GM19035 (cell line): ENCODE results near the gene MBNL3.
"Not testable (repeated sequence)": the region's sequence is repeated elsewhere in the genome, so short reads cannot be mapped to it uniquely, and the experiment has no call there.

Source experiments
- ATAC-seq: cut with Tn5 transposase; IDR thresholded peaks from one replicate; pipeline ENCODE4 v1.9.1; 2021; ENCODE audit not compliant: unreplicated experiment

Gene MBNL3

GRCh38 chrX:132378281-132378680 lies 110.6 kb downstream of the MBNL3 start:
- ATAC-seq: no peak

GRCh38 chrX:132375941-132376340 lies 112.9 kb downstream of the MBNL3 start:
- ATAC-seq: no peak

- ATAC-seq: no peak
Measured at GRCh38 chrX:132373610-132374009, 115.2 kb downstream of the MBNL3 start.

GRCh38 chrX:132369617-132370326 lies 119.1 kb downstream of the MBNL3 start:
- ATAC-seq: no peak

- no peak for ATAC-seq
Measured at GRCh38 chrX:132367984-132368383, 120.9 kb downstream of the MBNL3 start.

- ATAC-seq: no peak
Measured at GRCh38 chrX:132367314-132367713, 121.5 kb downstream of the MBNL3 start.

GRCh38 chrX:132365490-132365889 lies 123.3 kb downstream of the MBNL3 start:
- ATAC-seq: no peak

- ATAC-seq: no peak
Measured at GRCh38 chrX:132364313-132364712, 124.5 kb downstream of the MBNL3 start.

GRCh38 chrX:132353430-132353829 lies 135.4 kb downstream of the MBNL3 start:
- no peak for ATAC-seq

GRCh38 chrX:132336172-132336571 lies 152.7 kb downstream of the MBNL3 start:
- ATAC-seq: no peak

- ATAC-seq: no peak
Measured at GRCh38 chrX:132333351-132333750, 155.5 kb downstream of the MBNL3 start.

- ATAC-seq: no peak
Measured at GRCh38 chrX:132331532-132331931, 157.3 kb downstream of the MBNL3 start.

GRCh38 chrX:132331000-132331399 lies 157.8 kb downstream of the MBNL3 start:
- no peak for ATAC-seq

GRCh38 chrX:132330156-132330729 lies 158.6 kb downstream of the MBNL3 start:
- ATAC-seq: no peak

- not testable (repeated sequence) for ATAC-seq
Measured at GRCh38 chrX:132326960-132327359, 161.9 kb downstream of the MBNL3 start.
